NCI-H2107 treated with DMSO at 0.1 percent for 48 hours (cell line): Measurements from ENCODE around the gene IFI30.
A peak's percentile ranks its signal among the peaks of the same experiment; 100 is the strongest.
"Not testable (repeated sequence)": the region's sequence is repeated elsewhere in the genome, so short reads cannot be mapped to it uniquely, and the experiment has no call there.

ENCODE experiments used
- DNase-seq: peaks from one replicate; lab custom pipeline; 2025; ENCODE audit not compliant: unreplicated experiment; lab: John Stamatoyannopoulos, UW

IFI30 gene

DNA sequence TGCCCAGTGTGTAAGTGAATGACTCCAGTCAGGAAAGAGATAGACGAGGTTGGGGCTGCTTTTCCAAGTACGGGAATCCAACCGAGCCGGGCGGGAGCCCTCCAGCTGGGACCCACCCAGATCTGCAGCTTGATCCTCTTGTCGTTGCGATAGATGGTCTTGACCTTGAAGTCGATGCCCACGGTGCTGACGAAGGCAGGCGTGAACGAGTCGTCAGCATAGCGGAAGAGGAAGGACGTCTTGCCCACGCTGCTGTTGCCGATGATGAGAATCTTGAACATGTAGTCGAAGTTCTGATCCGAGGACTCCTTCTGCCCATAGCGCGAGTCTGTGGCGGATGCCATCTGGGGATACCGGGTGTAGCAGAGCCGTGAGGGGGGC, 28.8 kb downstream of the IFI30 start:
- DNase-seq: no peak

DNA sequence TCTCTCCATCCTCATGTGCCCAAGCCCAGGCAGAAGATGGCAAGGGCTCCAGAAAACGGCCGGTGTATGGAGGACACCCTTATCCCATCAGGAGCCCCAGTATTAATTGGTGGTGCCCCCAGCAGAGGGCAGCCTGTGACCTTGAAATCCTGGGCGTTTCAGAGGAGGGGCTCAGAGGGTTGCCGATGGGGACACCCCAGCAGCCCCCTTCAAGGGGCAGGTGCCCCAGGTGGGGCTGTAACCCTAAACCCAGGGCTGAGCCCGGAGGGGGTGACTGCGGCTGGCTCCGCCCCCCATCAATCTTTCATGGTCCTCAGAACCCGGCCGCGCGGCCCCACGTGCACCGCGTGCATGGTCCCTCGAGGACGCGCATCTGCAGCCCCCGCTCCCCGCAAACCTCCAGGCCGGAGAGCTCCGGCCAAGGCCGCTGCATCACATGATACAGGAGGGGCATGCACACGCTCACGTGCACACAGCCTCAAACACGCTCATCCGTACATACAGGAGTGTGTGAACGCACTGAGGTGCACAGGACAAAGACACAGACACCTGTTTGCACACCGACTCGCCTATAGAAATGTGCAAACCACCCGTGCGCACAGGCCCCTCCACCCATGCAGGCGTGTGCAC, 29.3 kb downstream of the IFI30 start:
- no peak for DNase-seq

DNA sequence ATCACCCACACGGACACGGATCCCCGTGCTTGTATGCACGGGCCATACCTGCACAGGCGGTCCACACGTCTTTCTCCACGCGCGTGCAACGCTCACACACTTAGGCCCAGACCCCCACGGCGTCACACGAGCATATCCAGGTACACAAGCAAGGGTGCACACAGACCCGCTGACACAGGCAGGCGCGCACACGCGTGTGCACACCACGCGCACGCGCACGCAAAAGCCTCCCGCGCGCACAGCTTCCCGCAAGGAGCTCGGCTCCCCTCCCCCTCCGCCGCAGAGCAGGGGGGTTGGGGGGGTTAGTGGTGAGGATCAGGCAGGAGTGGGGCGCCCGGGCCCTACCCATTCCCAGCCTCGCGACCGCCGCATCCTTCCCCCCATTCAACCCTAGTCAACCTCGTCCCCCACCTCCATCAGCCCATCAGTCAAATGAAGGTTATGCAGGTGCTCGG, 29.8 kb downstream of the IFI30 start:
- DNase-seq: no peak

DNA sequence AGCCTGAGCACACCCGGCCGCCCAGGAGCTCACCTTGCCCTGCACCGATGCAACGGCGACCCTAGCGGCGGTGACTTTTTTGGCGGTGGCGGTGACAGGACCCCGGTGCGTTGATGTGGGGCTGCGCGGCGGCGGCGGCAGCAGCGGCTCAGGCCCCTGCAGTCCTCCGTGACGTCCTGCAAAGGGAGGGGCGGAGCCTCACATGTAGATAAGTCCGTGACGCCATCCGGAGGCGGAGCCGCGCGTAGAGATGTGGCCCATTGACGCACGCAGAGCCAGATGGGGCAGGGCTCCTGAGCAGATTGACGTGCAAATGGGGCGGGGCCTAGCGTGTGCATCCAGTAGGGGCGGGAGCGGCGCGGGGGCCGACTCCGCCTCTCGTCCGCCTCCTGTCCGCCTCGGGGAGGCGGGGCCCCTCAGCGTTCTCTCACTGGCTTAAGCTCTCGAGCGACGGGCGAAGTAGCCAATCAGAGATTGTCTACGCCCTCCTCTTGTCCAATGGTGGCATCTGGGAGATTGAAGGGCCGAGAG, 30.3 kb downstream of the IFI30 start, which contains the start of gene RAB3A:
RAB3A (minus strand) TSS at position 180 of the 531 bp plus-strand sequence. CDS start 1,302 bp downstream, outside the sequence.
- peak; percentile 97 for DNase-seq

DNA sequence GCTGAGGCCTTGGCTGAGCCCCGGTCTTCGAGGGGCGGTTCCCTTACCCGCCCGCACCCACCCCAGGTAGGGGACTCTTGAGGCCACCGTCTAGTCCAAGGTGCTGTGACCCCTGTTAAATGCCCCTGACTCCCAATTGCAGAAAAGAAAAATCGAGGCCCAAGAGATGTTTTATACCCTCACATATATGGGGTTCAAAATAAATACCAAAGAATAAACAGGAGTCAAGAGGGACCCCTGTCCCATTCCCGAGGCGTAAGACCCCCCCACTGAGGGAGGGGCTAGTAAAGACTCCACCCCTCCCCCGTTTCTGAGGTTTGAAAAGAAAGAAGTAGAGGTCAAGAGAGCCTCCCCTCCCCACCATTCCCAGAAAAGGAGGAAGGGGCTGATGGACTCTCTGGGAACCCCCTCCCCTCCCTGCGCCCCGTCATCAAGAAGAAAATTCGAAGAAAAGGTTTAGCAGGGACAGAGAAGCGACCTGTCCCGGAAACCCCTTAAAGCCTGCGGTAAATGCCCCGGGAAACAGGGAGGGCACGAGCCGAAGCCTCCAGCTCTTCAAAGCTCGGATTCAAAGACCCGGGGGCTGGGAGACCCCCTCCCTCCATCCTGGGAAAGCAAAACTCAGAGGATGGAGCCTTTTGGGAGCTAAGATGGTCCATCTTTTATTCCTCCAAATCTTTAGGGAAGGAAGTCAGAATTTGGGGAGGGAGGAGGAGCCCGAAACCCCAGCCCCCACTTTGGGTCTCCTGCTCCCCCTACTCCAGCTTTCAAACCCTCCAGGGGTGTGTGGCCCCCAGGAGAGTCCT, 31.0 kb downstream of the IFI30 start:
- peak; percentile 74 for DNase-seq

DNA sequence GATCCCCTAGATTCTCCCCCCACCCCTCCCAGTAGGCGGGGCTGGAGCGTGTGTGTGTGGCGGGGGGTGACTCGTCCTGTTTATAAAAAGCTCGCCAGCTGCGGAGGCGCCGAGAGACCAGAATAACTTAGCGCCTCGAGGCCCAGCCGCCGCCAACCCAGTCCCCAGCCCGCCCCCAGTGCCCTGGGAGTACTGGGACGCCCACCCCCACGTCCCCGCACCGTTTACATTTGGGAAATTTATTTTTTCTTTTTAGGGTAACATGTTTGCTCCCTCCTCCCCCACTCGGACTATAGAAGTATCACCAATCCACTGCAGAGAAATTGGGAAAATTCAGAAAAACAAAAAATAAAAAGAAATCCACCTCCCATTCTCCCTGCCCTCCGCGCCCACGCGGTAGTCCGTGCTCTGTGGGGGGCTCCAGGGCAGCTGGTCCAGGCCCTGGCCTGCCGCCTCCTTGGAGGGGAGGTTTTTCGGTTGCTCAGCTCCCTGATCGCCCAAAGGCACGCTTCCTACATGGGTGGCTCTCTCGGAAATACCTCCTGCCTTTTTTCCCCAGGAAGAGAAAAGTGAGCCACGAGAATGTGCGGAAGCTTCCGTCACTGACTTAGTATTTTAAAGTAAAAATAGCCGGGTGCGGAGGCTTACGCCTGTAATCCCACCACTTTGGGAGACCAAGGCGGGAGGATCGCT, 31.7 kb downstream of the IFI30 start:
- DNase-seq: peak; percentile 32

DNA sequence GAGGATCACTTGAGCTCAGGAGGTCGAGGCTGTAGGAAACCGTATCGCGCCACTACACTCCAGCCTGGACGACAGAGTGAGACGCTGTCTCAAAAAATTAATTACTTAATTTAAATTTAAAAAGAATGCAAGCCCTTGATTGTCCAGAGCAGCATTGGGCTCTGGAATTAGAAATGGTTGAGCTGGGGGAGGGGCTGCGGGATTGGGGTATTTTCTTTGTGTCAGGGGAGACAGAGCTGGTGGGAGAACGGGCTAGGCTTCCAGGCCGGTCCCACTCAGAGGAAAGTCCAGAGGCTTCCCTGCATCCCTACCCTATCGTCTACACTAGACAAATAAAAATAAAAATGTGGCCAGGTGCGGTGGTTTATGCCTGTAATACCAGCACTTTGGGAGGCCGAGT, 32.4 kb downstream of the IFI30 start:
- DNase-seq: no peak

DNA sequence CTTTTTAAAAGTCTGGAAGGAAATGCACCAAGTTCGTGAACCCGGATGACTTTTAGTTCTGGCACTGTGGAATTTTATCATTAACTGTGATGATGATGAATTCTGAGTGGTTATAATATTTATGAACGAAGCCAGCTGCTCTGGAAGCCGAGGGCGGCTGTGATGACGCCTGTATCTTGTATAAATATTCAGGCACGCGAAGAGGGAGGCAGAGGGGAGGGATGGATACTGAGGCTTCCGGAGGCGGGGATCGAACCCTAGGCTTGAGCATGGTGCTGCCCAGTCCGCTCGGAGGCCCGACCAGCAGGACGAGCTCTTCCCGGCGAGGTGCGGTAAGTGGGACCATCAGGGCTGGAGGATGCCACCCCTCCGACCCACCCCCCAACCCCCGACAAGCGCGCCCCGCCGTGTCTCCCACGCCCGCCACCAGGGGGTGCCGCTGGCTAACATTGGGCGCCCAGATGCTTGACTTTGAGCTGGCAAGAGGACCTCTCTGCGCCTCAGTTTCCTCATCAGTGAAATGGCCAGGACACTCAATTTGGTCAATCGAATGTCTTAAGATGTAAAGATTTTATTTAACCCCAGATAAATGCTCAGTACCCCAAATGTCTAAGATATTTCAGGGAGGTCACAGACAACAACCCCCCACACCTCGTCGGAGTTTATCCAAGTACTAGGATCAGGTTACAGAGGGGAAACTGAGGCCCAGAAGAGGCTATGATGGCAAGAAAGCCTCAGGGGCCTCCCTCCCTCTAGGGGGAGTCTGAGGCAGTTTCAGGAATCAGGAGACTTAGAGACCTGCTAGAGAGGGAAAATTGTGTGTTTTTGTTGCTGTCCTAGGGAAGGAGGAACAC, 34.7 kb downstream of the IFI30 start:
- no peak for DNase-seq

DNA sequence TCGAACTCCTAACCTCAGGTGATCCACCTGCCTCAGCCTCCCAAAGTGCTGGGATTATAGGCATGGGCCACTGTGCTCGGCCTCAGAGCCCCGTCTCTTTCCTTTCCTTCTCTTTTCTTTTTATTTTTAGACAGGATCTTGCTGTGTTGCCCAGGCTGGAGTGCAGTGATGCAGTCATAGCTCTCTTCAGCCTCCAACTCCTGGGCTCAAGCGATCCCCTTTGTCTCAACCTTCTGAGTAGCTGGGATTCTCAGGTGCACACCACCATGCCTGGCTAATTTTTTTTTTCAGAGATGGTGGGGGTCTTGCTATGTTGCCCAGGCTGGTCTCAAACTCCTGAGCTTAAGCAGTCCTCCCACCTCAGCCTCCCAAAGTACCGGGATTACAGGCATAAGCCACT, 36.3 kb downstream of the IFI30 start:
- not testable (repeated sequence) for DNase-seq

DNA sequence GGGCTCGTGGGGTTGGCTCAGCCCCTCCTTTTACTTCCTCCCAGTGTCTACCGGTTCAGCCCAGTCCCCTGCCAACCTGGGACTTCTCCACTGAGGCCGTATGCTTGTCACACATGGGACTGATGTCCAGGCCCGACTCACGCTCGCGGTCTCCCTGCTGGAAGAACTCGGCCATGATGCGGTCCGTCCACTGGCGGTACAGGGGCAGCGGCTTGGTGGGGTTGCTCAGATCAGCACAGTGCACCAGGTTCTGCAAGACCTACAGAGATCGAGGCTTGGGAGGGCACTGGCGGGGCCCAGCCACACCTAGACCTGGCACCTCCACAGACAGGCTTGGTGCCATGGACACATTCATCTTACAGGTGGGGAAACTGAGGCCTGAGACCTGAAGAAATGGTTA, 38.1 kb downstream of the IFI30 start:
- DNase-seq: no peak

DNA sequence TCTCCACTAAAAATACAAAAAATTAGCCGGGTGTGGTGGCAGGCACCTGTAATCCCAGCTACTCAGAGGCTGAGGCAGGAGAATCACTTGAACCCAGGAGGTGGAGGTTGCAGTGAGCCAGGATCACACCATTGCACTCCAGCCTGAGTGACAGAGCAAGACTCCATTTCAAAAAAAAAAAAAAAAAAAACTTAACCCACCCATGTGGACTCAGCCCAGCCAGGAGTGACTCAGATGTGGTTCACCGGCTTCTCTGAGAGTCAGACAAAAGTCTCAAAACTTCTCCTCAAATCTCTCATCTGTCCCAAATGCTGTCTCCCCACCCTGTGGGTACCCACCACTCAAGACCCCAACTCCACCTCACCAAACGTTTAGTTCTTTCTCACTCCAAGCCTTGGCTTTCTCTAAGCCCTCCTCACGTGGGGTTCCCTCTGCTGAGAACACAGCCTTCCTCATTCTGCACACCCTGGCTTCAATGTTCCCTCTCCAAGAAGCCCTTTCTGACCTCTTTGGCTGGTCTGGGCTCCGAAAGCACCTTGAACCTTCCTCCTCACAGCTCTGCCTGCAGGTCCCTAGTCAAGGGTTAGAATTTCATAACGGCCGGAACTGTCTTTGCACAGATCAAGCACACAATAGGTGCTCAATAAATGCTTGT, 41.3 kb downstream of the IFI30 start:
- DNase-seq: no peak

DNA sequence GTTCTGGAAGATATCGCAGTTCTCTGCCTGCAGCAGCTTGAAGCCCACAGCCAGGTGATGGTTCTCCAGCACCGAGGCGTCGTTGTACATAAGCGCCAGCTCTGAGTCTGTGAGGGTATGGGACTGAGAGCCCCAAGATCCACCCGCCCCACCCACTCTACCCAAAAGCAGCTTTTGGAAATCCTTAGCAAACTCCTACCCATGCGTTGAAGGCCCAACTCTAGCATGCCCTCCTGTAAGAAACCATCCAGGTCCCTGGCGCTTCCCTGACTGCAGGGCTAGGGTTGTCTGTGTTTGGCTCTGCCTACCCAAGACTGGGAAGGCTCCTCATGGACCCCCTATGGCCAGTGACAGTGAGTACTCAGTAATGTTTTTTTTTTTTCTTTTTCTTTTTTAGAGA, 43.2 kb downstream of the IFI30 start:
- no peak for DNase-seq

DNA sequence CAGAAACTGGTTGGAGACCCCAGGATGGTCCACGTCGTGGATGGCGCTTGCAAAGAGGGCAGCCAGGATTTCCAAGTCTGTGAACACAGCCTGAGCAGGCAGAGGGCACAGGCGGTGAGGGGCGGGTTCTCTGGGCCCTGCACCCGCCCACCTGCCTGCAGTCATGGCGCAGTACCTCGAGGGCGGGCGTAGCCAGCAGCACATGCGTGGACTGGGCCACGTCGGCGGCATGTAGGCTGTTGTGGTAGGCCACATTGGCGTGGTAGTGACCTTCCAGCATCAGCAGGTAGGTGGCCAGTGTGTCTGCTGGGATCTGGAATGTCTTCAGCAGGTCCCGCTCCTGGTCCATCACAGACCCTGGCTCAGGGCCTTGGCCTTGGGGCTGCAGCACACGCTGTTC, 44.5 kb downstream of the IFI30 start:
- DNase-seq: no peak

DNA sequence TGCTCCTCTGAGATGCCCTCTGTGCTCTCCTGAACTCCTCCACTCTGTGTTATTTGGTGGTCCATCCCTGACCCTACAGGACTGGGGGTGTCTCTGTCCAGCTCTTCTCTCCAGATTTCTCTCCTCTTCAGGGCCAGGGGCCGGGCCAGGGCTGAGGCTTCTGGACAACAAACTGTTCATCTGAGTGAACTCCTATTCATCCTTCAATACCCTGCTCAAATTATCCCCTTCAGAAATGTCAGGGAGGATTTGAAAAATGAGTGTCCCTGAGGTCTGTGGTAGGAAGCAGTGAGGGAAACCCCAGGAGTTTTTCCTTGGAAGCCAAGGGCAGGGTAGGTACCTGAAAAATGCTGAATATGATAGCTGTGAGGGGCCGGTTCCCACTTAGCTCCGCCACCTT, 45.0 kb downstream of the IFI30 start:
- DNase-seq: no peak

DNA sequence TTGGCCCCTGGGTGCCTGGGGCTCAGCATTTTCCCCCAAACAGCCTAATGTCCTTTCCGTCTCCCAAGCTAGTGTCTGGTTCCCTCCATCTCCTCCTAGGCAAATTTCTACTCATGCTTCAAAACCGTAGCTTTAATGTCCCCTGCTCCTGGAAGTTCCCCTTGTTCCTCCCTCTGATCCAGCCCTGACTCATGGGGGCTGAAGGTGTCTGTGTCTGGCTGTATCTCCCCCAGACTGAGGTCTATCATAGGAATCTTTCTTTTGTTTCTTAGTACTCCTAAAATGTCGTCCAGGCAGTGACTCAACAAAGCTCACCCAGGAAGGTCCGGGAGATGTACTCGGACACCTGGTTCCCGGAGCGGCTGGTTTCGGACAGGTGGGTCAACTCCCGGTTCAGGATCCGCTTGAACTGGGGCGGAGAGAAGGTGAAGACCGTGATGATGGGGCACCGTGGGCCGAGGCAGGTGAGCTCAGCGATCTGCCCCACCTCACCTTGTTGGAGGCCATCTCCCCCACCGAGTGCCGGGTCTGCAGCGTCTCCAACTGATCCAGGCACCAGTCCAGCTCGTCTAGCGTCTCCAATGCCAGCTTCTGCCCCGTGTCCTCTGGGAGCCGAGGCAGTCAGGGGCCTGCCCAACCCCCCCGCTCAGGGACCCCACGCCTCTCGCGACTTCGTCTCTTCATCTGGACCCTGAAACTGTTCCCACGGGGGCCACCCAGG, 46.5 kb downstream of the IFI30 start:
- no peak for DNase-seq

DNA sequence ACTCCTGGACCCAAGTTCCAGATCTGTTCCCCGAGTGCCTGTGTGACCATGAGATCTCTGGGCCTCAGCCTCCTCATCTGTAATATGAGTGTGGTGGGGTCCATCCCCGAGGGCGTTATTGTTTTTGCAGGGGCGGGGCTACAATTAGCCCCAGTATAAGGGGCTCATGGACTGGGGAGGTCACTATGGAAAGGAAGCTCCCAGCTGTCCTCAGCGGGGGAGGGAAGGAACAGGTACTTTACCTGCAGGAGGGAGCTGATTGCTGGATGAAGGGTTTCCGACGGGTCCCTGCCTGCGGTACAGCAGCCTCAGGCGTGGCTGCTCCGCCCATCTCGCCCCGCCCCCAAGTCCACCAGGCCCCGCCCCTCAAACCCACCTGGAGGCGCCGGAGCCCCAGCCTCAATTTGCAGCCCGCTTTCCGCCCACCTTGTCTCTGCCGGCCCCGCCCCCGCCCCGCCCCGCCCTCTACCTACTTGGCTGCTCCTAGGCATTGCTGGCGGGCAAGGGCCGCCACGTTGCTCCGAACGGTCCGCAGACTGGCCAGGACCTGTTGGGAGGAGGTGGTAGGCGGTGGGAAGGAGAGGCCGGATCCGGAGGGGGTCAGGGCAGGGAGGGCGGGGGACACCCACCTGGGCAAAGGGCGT, 47.1 kb downstream of the IFI30 start:
- no peak for DNase-seq

DNA sequence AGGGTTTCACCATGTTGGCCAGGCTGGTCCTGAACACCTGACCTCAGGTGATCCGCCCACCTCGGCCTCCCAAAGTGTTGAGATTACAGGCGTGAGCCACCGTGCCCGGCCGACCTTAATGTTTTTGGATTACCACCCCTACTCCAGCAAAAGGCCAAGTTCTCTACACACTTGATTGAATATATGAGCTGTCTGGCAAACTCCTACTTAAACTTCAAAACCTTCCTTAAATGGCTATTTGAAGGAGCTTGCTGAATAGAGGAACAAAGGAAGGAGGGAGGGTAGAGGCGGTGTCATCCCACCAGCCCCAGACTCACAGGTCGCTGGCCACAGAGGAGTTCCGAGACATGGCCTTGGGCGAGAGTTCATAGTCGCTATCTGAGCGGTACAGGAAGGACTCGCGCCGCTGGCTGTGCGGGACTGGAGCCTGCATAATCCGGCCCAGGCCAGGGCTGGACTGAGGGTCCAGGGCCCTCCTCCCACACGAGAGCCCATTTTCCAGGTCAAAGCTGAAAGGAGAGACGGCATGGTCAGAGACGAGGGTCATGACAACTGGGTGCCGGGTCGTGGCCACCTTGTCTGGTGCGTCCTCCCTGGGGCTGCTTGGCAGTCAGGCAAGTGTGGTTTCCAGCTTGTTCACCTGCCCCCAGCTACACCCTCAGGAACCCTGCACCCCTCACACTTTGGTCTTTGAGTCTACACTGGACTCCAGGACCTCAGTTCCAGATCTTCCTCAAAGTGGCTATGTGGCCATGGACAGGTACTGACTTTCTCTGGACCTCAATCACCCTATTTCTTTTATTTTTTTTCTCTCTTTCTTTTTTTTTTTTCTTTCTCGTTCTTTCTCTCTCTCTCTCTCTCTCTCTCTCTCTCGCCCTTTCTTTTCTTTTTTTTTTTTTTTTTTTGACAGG, 48.5 kb downstream of the IFI30 start:
- DNase-seq: no peak

DNA sequence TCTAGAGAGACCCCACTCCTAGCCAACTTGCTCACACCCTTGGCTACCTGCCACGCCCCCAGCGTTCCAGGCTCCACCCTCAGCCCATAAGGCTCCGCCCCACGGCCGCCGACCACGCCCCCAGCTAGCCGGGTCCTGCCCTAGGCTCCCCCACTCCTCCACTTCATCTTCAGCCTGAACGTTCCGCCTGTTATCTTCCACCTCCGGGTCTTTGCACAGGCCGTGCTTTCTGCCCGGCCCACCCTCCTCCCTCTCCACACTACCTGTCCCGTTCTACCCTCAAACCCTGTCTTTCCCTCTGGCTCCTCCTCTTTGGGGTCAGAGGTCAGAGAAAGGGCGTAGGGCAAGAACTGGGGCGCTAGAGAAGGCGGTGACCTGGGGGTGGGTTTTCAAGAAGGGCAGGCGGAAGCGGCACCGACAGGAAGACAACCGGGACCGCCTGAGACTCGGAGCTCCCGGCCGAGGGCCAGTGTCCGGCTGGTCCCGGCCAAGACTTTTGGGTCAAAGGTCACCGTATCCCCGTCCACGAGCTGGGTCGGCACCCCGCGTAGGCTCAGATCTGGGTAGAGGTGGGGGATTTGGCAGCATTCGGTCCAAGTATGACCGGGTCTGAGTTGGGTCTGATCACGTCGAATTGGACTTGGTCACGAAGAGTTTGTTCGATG, 50.4 kb downstream of the IFI30 start:
- DNase-seq: no peak
